CD14-positive monocyte (primary cell): ENCODE data around the gene HMX1. TPM values are rescaled to one million over a fixed set of nuclear protein-coding genes. Genes with fewer than 3 reads are reported as not detected.
A peak's percentile ranks its signal among the peaks of the same experiment; 100 is the strongest.

Experiments used
- DNase-seq, 3 donors: peaks; one replicate each; pipeline ENCODE4 v3.0.0-alpha.2; 2011 to 2022
- H2AFZ ChIP-seq: 2 replicates; pipeline ENCODE4 v1.6.0; 2012; ENCODE audit warnings: mild to moderate bottlenecking, low read depth, low read length, inconsistent platforms; ENCODE audit not compliant: insufficient read depth, poor library complexity, severe bottlenecking
- H3K27ac ChIP-seq, 2 donors: 1 replicate in 1 of 2; 2 replicates in 1 of 2; pipeline ENCODE4 v1.5.1; 2012 to 2013; ENCODE audit warnings: low read length in 2 of 2, control low read depth in 1 of 2, inconsistent platforms in 1 of 2, low read depth in 1 of 2, mild to moderate bottlenecking in 1 of 2
- H3K27me3 ChIP-seq, 2 donors: one replicate each; pipeline versions ENCODE4 v1.6.0 to v1.6.1; 2011 to 2013; ENCODE audit warnings: low read length in 2 of 2; ENCODE audit not compliant: control insufficient read depth in 2 of 2, insufficient read depth in 2 of 2
- H3K36me3 ChIP-seq, 2 donors: replicated peaks in 1 of 2; 1 replicate in 1 of 2; 2 replicates in 1 of 2; pipeline versions ENCODE4 v1.5.1 to v1.6.1; 2012 to 2013; ENCODE audit warnings: low read length in 2 of 2, control low read depth in 1 of 2, inconsistent platforms in 1 of 2, mild to moderate bottlenecking in 1 of 2; ENCODE audit not compliant: insufficient read depth in 2 of 2, control insufficient read depth in 1 of 2
- H3K4me1 ChIP-seq, 2 donors: 1 replicate in 1 of 2; 2 replicates in 1 of 2; pipeline versions ENCODE4 v1.5.1 to v1.6.1; 2012 to 2013; ENCODE audit warnings: low read length in 2 of 2, control low read depth in 1 of 2, inconsistent platforms in 1 of 2, mild to moderate bottlenecking in 1 of 2, moderate library complexity in 1 of 2; ENCODE audit not compliant: insufficient read depth in 2 of 2, control insufficient read depth in 1 of 2
- H3K4me2 ChIP-seq: replicated peaks from 2 replicates; pipeline ENCODE3; 2012; ENCODE audit warnings: low read length, moderate library complexity, mild to moderate bottlenecking; ENCODE audit not compliant: poor library complexity, severe bottlenecking; ENCODE audit errors: extremely low read depth
- H3K4me3 ChIP-seq, 3 experiments: fragments of 200-600 bp in 1 of 3; sonication (generic) in 1 of 3; replicated peaks in 1 of 3; 1 replicate in 2 of 3; 2 replicates in 1 of 3; pipeline ENCODE4 v1.5.1; 2011 to 2013; ENCODE audit warnings: low read length in 3 of 3, mild to moderate bottlenecking in 3 of 3, control low read depth in 2 of 3, low read depth in 2 of 3, inconsistent platforms in 1 of 3, moderate library complexity in 1 of 3
- H3K79me2 ChIP-seq: 2 replicates; pipeline ENCODE4 v1.6.0; 2012; ENCODE audit warnings: mild to moderate bottlenecking, control low read depth, inconsistent platforms, low read length, moderate library complexity; ENCODE audit not compliant: insufficient read depth
- H3K9ac ChIP-seq: 2 replicates; pipeline ENCODE4 v1.6.0; 2017; ENCODE audit warnings: low read length, mild to moderate bottlenecking; ENCODE audit not compliant: insufficient read depth, poor library complexity, severe bottlenecking
- H3K9me3 ChIP-seq, 2 donors: replicated peaks in 1 of 2; 1 replicate in 1 of 2; 2 replicates in 1 of 2; pipeline versions ENCODE4 v1.5.1 to v1.6.1; 2012 to 2013; ENCODE audit warnings: low read length in 2 of 2, control low read depth in 1 of 2; ENCODE audit not compliant: control insufficient read depth in 1 of 2, insufficient read depth in 1 of 2
- H4K20me1 ChIP-seq: 2 replicates; pipeline ENCODE4 v1.6.0; 2012; ENCODE audit warnings: mild to moderate bottlenecking, low read length, control low read depth, moderate library complexity; ENCODE audit not compliant: insufficient read depth
- H3K27ac Mint-ChIP-seq, 7 donors: one replicate each; pipeline ENCODE4 v1.8.0; 2020; ENCODE audit warnings: mild to moderate bottlenecking in 7 of 7, mixed read lengths in 7 of 7, moderate library complexity in 6 of 7, inconsistent platforms in 2 of 7
- H3K27me3 Mint-ChIP-seq, 3 donors: one replicate each; pipeline ENCODE4 v1.8.0; 2021 to 2022; ENCODE audit warnings: low read depth in 3 of 3, mild to moderate bottlenecking in 3 of 3, mixed read lengths in 3 of 3, moderate library complexity in 3 of 3, inconsistent platforms in 1 of 3
- H3K36me3 Mint-ChIP-seq, 2 donors: one replicate each; pipeline ENCODE4 v1.8.0; 2020; ENCODE audit warnings: mixed read lengths in 2 of 2, inconsistent platforms in 1 of 2, mild to moderate bottlenecking in 1 of 2
- H3K4me1 Mint-ChIP-seq: one replicate; pipeline ENCODE4 v1.8.0; 2020; ENCODE audit warnings: mild to moderate bottlenecking, mixed read lengths
- H3K4me3 Mint-ChIP-seq, 2 donors: one replicate each; pipeline ENCODE4 v1.8.0; 2020; ENCODE audit warnings: mild to moderate bottlenecking in 2 of 2, mixed read lengths in 2 of 2, moderate library complexity in 1 of 2
- H3K9me3 Mint-ChIP-seq, 7 donors: one replicate each; pipeline ENCODE4 v1.8.0; 2020 to 2022; ENCODE audit warnings: mixed read lengths in 7 of 7, mild to moderate bottlenecking in 6 of 7, moderate library complexity in 6 of 7, inconsistent platforms in 2 of 7
- CTCF ChIP-seq: fragments of 200-600 bp; IDR thresholded peaks from one replicate; pipeline ENCODE4 v1.8.0; 2022; ENCODE audit warnings: antibody characterized with exemption, mild to moderate bottlenecking
- WGBS: methylation state at CpG from one replicate; pipeline ENCODE4 v1.1.5; 2013; ENCODE audit warnings: missing lambda C conversion rate; ENCODE audit not compliant: insufficient coverage; 5-methylcytosine and 5-hydroxymethylcytosine counted together
- intact Hi-C, 2 donors: fragments of 100-400 bp; cut with micrococcal nuclease; formaldehyde crosslinking; loops; one replicate each; pipeline versions ENCODE4 v1.15.0 to v1.15.1; 2023
- polyA plus RNA-seq, 3 donors: library from polyadenylated mRNA; depleted of rRNA in 1 of 3; unstranded in 2 of 3; stranded (reverse) in 1 of 3; fragments of 300-500 nt in 2 of 3; fragments of >200 nt in 1 of 3; fragmentation: Illumina TruSeq in 2 of 3; gene quantifications; 1 replicate in 2 of 3; 2 replicates in 1 of 3; pipeline ENCODE4 v1.2.3, GENCODE V29; 2012 to 2021

Gene HMX1
- polyA plus RNA-seq, 3 donors, result not detected

GRCh38 chr4:8916906-8917305 lies 45.3 kb upstream of the HMX1 start:
- WGBS, result 86% methylated on average over 2 of the region's 2 CpGs
- H2AFZ ChIP-seq, result no peak overlapping the region
- no peak for DNase-seq

GRCh38 chr4:8916351-8916885 lies 44.8 kb upstream of the HMX1 start:
- H3K79me2 ChIP-seq, result no peaks in the 10 kb centered on the region
- no peak overlapping the region for H3K4me3 ChIP-seq
- no peaks in the 10 kb centered on the region for H3K36me3 ChIP-seq
- no peak overlapping the region for H3K4me2 ChIP-seq
- no peaks in the 10 kb centered on the region for H3K9me3 ChIP-seq
- 33% methylated on average over 11 of the region's 11 CpGs for WGBS
- TF ChIP-seq CTCF, result no peak
- no peaks in the 10 kb centered on the region for H3K27me3 ChIP-seq
- no peaks in the 10 kb centered on the region for H3K36me3 Mint-ChIP-seq
- no peak overlapping the region for H3K27ac ChIP-seq
- H2AFZ ChIP-seq, result no peak overlapping the region
- peak overlapping the region in 1 of 7 donors; percentile 41 for H3K27ac Mint-ChIP-seq
- H3K27me3 Mint-ChIP-seq, result peaks cover 3 to 5% (median 3%) of the 10 kb centered on the region in 3 donors
- H3K9ac ChIP-seq, result no peak overlapping the region
- no peaks in the 10 kb centered on the region for H4K20me1 ChIP-seq
- no peaks in the 10 kb centered on the region for H3K4me1 Mint-ChIP-seq
- peaks cover 0 to 1% (median 0%) of the 10 kb centered on the region in 7 donors for H3K9me3 Mint-ChIP-seq
- DNase-seq, result no peak
- H3K4me1 ChIP-seq, result no peaks in the 10 kb centered on the region
- no peak overlapping the region for H3K4me3 Mint-ChIP-seq
- intact Hi-C loops, result no loop called here

More at GRCh38 chr4:8916906-8917305, 45.3 kb upstream of the HMX1 start:
- no peaks in the 10 kb centered on the region for H4K20me1 ChIP-seq
- no peak overlapping the region for H3K4me2 ChIP-seq
- H3K9me3 ChIP-seq, result no peaks in the 10 kb centered on the region
- H3K27ac ChIP-seq, result no peak overlapping the region
- intact Hi-C loops, result no loop called here
- Mint-ChIP-seq H3K27me3 (peaks cover 3 to 5% (median 3%) of the 10 kb centered on the region in 3 donors), H3K9me3 (peaks cover 0 to 3% (median 0%) of the 10 kb centered on the region in 7 donors), H3K4me1 (no peaks in the 10 kb centered on the region), H3K36me3 (no peaks in the 10 kb centered on the region), H3K4me3 (no peak overlapping the region), H3K27ac (no peak overlapping the region)
- no peaks in the 10 kb centered on the region for H3K4me1 ChIP-seq
- TF ChIP-seq CTCF, result no peak
- H3K36me3 ChIP-seq, result no peaks in the 10 kb centered on the region
- no peaks in the 10 kb centered on the region for H3K79me2 ChIP-seq
- H3K27me3 ChIP-seq, result no peaks in the 10 kb centered on the region
- H3K4me3 ChIP-seq, result no peak overlapping the region
- no peak overlapping the region for H3K9ac ChIP-seq
